B cell (primary cell): ENCODE results near the gene DIP2A.

Source experiments
- EZH2 ChIP-seq: IDR thresholded peaks from 2 replicates; pipeline ENCODE4 v1.6.1; 2012; ENCODE audit warnings: borderline replicate concordance, low read depth, mild to moderate bottlenecking, moderate library complexity, low read length; ENCODE audit not compliant: insufficient read depth, poor library complexity, severe bottlenecking
- TF ChIP-seq, protein P1 (sequence below): fragments of 200-600 bp; IDR thresholded peaks from one replicate; pipeline ENCODE4 v1.8.0; 2022; ENCODE audit warnings: antibody characterized with exemption, mild to moderate bottlenecking

DNA sequence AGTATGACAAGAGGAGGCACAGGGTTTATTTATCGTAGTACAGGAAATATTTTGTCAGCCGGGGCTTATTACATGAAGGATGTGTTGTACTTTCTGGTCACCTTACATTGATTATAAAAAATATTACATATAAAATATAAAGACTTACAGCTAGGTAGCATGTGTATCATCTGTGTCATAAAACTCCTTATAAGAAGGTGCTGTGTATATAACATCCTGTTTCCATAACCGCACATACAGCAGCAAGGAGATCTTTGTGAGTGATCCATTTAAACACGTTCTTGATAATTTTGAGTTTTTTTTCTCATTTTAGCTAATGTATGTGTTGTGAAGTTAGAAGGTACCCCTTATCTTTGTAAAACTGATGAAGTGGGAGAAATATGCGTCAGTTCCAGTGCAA, 86.1 kb downstream of the DIP2A start:
- TF ChIP-seq, protein P1, sequence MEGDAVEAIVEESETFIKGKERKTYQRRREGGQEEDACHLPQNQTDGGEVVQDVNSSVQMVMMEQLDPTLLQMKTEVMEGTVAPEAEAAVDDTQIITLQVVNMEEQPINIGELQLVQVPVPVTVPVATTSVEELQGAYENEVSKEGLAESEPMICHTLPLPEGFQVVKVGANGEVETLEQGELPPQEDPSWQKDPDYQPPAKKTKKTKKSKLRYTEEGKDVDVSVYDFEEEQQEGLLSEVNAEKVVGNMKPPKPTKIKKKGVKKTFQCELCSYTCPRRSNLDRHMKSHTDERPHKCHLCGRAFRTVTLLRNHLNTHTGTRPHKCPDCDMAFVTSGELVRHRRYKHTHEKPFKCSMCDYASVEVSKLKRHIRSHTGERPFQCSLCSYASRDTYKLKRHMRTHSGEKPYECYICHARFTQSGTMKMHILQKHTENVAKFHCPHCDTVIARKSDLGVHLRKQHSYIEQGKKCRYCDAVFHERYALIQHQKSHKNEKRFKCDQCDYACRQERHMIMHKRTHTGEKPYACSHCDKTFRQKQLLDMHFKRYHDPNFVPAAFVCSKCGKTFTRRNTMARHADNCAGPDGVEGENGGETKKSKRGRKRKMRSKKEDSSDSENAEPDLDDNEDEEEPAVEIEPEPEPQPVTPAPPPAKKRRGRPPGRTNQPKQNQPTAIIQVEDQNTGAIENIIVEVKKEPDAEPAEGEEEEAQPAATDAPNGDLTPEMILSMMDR, result no peak
- TF ChIP-seq EZH2, result no peak
